Left hindlimb (tissue), 1 donor: ENCODE results near the gene OR2T11.
"Not testable (repeated sequence)": the region's sequence is repeated elsewhere in the genome, so short reads cannot be mapped to it uniquely, and the experiment has no call there.

Experiments
- DNase-seq: peaks from one replicate; pipeline ENCODE4 v3.0.0-alpha.2; 2018

Gene OR2T11

GRCh38 chr1:248618119-248618518 is 16.8 kb downstream of the OR2T11 start:
- no peak for DNase-seq

DNA sequence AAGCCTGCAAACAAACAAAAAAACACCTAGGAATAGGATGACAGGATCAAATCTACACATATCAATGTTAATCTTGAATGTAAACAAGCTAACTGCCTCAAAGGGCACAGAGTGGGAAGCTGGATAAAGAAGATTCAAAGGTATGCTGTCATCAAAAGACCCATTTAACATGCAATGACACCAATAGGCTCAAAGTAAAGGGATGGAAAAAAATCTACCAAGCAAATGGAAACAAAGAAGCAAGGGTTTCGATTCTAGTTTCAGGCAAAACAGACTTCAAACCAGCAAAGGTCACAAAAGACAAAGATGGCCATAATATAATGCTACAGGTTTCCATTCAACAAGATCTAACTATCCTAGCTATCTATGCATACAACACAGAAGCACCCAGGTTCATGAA is 21.1 kb downstream of the OR2T11 start:
- DNase-seq = no peak

GRCh38 chr1:248611883-248612414 is 22.9 kb downstream of the OR2T11 start:
- no peak for DNase-seq

- no peak for DNase-seq
Observed at GRCh38 chr1:248610301-248610700, 24.6 kb downstream of the OR2T11 start.

DNA sequence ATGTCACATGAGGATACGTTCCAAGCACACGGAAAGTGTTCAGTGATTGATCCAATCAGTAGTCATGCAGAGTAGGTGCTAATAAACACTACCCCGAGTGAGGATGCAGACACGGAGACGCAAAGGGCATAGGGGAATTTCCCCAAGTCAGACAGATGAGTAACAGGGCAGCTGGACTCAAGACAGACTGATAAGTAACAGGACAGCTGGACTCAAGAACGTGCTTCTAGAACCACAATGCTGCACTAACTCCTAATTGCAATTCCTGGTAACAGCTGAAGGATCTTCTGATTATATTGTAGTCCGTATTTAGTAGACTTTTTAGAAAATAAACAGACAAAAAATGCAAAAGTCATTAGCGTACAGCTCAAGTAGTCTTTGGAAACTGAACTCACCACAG is 35.5 kb downstream of the OR2T11 start:
- no peak for DNase-seq

- DNase-seq = no peak
Observed at GRCh38 chr1:248597589-248597988, 37.3 kb downstream of the OR2T11 start, which contains the start of gene OR2T10. Gene OR2T10, minus strand, starts transcription at chr1:248597700. Its CDS starts 3,932 bp downstream, at chr1:248593768.

- DNase-seq = no peak
Observed at GRCh38 chr1:248596615-248597014, 38.3 kb downstream of the OR2T11 start.

GRCh38 chr1:248593226-248593625 is 41.7 kb downstream of the OR2T11 start:
- DNase-seq = no peak

DNA sequence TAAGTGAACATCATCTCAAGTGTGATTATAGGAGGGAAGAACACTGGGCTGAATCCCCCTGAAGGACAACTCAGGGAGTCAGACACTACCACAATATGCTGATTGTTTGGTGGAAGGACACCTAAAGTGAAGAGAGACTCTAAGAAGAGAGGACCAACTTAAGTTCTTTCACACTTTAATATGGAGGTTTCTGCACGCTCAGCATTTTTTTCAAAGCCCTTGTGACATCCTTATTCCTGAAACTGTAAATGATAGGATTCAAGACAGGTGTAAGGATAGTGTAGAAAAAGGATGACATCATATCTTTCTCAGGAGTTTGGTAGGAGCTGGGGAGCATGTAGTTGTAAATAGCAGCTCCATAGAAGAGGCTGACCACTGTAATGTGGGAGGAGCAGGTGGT is 42.2 kb downstream of the OR2T11 start:
- no peak for DNase-seq

DNA sequence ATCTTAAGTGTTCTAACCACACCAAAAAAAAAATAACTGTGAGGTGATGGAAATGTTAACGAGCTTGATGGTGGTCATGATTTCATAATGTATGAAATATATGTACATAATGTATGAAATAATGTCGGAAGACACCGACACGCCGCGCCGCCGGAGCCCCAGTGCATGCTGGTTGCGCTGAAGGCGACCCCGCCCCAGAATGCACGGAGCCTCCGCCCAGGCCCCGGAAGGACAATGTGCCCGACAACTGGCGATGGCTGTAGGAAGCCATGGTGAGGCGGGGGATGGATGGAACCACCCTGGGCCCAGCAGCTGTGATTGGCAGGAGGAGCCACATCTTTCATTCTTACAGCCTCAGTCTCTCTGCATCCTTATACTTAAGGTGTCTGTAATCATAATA is 44.8 kb downstream of the OR2T11 start:
- no peak for DNase-seq

- no peak for DNase-seq
Observed at GRCh38 chr1:248589334-248589733, 45.6 kb downstream of the OR2T11 start.

DNA sequence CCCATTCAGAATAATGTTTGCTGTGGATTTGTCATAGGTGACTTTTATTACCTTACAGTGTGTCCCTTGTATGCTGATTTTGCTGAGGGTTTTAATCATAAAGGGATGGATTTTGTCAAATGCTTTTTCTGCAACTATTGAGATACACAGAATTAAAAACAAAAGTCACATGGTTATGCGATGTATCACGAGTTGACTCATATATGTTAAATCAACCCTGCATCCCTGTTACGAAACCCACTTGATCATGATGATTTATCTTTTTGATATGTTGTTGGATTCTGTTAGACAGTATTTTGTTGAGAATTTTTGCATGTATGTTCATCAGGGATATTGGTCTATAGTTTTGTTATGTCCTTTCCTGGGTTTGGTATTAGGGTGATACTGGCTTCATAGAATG is 49.6 kb downstream of the OR2T11 start:
- no peak for DNase-seq

- DNase-seq = no peak
Observed at GRCh38 chr1:248576260-248576980, 58.5 kb downstream of the OR2T11 start.

DNA sequence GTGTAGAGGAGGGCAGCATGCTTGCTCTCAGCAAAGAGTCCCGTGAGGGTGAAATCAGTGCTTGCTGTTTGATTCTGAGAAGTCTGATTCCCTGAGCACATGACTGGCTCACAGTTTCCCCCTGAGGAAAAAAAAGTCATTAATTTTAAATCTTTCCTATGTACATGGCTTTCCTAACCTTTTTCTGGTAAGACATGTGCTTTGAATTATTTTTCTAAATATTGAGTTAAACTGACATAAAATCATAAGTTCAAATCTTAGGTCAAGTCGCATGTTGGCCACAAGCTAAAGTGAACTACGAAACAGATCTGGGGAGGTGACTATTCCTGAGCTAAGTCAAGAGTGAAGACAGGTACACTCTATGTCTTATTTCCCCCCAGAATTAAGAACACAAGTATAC is 60.2 kb downstream of the OR2T11 start, which contains the start of gene OR2T34:
Gene OR2T34 (minus strand): TSS at position 101 of the 400 bp plus-strand sequence. CDS start 0 bp downstream, at position 101.
- DNase-seq = not testable (repeated sequence)

GRCh38 chr1:248573856-248574255 is 61.0 kb downstream of the OR2T11 start:
- not testable (repeated sequence) for DNase-seq
